Measurements from ENCODE around the gene BEGAIN. TPM values are rescaled to one million over a fixed set of nuclear protein-coding genes. Genes with fewer than 3 reads are reported as not detected.

BEGAIN gene, protein sequence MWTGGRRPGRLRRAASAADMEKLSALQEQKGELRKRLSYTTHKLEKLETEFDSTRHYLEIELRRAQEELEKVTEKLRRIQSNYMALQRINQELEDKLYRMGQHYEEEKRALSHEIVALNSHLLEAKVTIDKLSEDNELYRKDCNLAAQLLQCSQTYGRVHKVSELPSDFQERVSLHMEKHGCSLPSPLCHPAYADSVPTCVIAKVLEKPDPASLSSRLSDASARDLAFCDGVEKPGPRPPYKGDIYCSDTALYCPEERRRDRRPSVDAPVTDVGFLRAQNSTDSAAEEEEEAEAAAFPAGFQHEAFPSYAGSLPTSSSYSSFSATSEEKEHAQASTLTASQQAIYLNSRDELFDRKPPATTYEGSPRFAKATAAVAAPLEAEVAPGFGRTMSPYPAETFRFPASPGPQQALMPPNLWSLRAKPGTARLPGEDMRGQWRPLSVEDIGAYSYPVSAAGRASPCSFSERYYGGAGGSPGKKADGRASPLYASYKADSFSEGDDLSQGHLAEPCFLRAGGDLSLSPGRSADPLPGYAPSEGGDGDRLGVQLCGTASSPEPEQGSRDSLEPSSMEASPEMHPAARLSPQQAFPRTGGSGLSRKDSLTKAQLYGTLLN
- total RNA-seq (2022; extraction: Qiagen RNA extraction): 5.9 to 9.6 TPM (median 7.4 TPM) in 5 replicates

GRCh38 chr14:100587086-100587762 is at the start of gene BEGAIN:
Gene BEGAIN, minus strand, starts transcription at chr14:100587417. Its CDS starts 127 bp downstream, at chr14:100587290.

Other genes with a start within 250 kb of the BEGAIN start
- 8.6 to 11.8 TPM (median 9.7 TPM) in 5 replicates for gene WDR25, start 210.9 kb downstream of the BEGAIN start, total RNA-seq (2022; extraction: Qiagen RNA extraction)
- 0.30 to 0.49 TPM (median 0.39 TPM) in 5 replicates for gene DLK1, start 139.5 kb upstream of the BEGAIN start, total RNA-seq (2022; extraction: Qiagen RNA extraction)
- gene MEG3, start 238.7 kb upstream of the BEGAIN start, total RNA-seq (2022; extraction: Qiagen RNA extraction): 39.9 to 63.4 TPM (median 53.8 TPM) in 5 replicates

Data from A549 treated with Mapracorat at 1 μM for 4 hours (cell line).